Erythroblast (primary cell): ENCODE measurements around the gene HSFX1.

Source experiments
- GATA1 ChIP-seq: IDR thresholded peaks from 2 replicates; pipeline ENCODE4 v1.6.1; 2011; ENCODE audit warnings: low read depth, mild to moderate bottlenecking, control low read depth, low read length, moderate library complexity
- POLR2A ChIP-seq: IDR thresholded peaks from 2 replicates; pipeline ENCODE4 v1.6.1; 2011; ENCODE audit warnings: mild to moderate bottlenecking, low read length

DNA sequence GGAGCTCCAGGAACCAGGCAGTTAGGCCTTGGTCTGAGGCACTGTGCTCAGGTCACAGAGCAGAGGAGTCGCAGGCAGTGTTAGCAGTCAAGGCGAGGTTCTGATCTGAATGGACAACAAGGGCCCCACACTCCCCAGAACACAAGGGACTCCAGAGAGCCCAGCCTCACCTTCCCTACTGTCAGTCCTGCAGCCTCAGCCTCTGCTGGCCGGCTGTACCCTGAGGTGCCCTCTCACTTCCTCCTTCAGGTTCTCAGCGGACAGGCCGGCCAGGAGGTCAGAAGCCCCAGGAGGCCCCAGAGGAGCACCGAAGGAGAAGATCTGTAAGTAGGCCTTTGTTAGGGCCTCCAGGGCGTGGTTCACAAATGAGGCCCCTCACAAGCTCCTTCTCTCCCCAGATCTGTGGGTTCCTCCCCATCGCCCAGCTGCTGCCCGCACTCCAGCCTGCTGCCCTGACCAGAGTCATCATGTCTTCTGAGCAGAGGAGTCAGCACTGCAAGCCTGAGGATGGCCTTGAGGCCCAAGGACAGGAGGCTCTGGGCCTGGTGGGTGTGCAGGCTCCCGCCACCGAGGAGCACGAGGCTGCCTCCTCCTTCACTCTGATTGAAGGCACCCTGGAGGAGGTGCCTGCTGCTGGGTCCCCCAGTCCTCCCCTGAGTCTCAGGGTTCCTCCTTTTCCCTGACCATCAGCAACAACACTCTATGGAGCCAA, 34.0 kb downstream of the HSFX1 start:
- TF ChIP-seq POLR2A (no peak), GATA1 (no peak)
